ENCODE measurements around the gene UBAC2. TPM values are rescaled to one million over a fixed set of nuclear protein-coding genes. Genes with fewer than 3 reads are reported as not detected.
A peak's percentile ranks its signal among the peaks of the same experiment; 100 is the strongest.

UBAC2 gene
- total RNA-seq, 1 experiment from 2014 or later, result 80.3 TPM

GRCh38 chr13:99197117-99197651, 3.5 kb upstream of the UBAC2 start:
- TF ChIP-seq EZH2 (IDR thresholded peaks at IDR 0.05; ENCODE audit: low read depth), result no peak
- TF ChIP-seq, protein P1, sequence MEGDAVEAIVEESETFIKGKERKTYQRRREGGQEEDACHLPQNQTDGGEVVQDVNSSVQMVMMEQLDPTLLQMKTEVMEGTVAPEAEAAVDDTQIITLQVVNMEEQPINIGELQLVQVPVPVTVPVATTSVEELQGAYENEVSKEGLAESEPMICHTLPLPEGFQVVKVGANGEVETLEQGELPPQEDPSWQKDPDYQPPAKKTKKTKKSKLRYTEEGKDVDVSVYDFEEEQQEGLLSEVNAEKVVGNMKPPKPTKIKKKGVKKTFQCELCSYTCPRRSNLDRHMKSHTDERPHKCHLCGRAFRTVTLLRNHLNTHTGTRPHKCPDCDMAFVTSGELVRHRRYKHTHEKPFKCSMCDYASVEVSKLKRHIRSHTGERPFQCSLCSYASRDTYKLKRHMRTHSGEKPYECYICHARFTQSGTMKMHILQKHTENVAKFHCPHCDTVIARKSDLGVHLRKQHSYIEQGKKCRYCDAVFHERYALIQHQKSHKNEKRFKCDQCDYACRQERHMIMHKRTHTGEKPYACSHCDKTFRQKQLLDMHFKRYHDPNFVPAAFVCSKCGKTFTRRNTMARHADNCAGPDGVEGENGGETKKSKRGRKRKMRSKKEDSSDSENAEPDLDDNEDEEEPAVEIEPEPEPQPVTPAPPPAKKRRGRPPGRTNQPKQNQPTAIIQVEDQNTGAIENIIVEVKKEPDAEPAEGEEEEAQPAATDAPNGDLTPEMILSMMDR (conservative IDR thresholded peaks at IDR 0.05), result no peak
- Histone ChIP-seq H3K27ac (peak overlapping the region; percentile 99), H3K9me3 (ENCODE audit: insufficient read depth, low read depth) (no peaks in the 10 kb centered on the region), H4K20me1 (ENCODE audit: insufficient read depth) (peaks cover 3% of the 10 kb centered on the region; the same call in 1 of the 2 replicates), H3K36me3 (ENCODE audit: low read depth) (no peaks in the 10 kb centered on the region), H3K27me3 (ENCODE audit: insufficient read depth, low read depth) (no peaks in the 10 kb centered on the region), H3K9me2 (ENCODE audit: insufficient read depth) (no peaks in the 10 kb centered on the region), H3K79me2 (ENCODE audit: low read depth) (peaks cover 39% of the 10 kb centered on the region), H3K4me1 (replicated peaks; ENCODE audit: insufficient read depth) (peaks cover 62% of the 10 kb centered on the region), H3K4me2 (peak overlapping the region; percentile 93), H3F3A (ENCODE audit: insufficient read depth, low read depth) (peaks cover 75% of the 10 kb centered on the region), H3K4me3 (peak overlapping the region; percentile 99; the same call in 1 of the 2 replicates), H2AFZ (no peak overlapping the region)
- peak; percentile 56 to 89 for DNase-seq
- no TSS peak for BruUV-seq (replicated peaks)
- ChIA-PET POLR2A (ENCODE audit: unreplicated experiment) (no interaction called here), CTCF (no interaction called here)
- intact Hi-C loops (cut with micrococcal nuclease; ENCODE audit: unreplicated experiment), result loop anchor here (1.0 to 2.0 kb wide), 2 partner anchors 20 to 46 kb away; no protein-coding TSS in a partner anchor

GRCh38 chr13:99199541-99200431, 868 bp upstream of the UBAC2 start:
- peaks cover 27% of the 10 kb centered on the region for H4K20me1 ChIP-seq (ENCODE audit: insufficient read depth)
- intact Hi-C loops (cut with micrococcal nuclease; ENCODE audit: unreplicated experiment), result loop anchor here (2.0 kb wide), 2 partner anchors 113 to 153 kb away; no protein-coding TSS in a partner anchor
- peak overlapping the region; percentile 99 for H3K4me3 ChIP-seq
- H3K4me1 ChIP-seq (replicated peaks; ENCODE audit: insufficient read depth), result peaks cover 65% of the 10 kb centered on the region
- no peaks in the 10 kb centered on the region for H3K27me3 ChIP-seq (ENCODE audit: insufficient read depth, low read depth)
- peak overlapping the region; percentile 93 for H3K4me2 ChIP-seq
- CTCF ChIA-PET, result no interaction called here
- peaks cover 65% of the 10 kb centered on the region for H3K79me2 ChIP-seq (ENCODE audit: low read depth)
- H3K9me3 ChIP-seq (ENCODE audit: insufficient read depth, low read depth), result no peaks in the 10 kb centered on the region
- POLR2A ChIA-PET (ENCODE audit: unreplicated experiment), result interaction anchor here (0.6 to 0.7 kb wide), 2 partner anchors 41 to 198 kb away, joined by 3 to 6 read pairs; no protein-coding TSS in a partner anchor
- peak overlapping the region; percentile 99 for H3K27ac ChIP-seq
- TF ChIP-seq, protein P1 (conservative IDR thresholded peaks at IDR 0.05), result no peak
- no peak for TF ChIP-seq EZH2 (IDR thresholded peaks at IDR 0.05; ENCODE audit: low read depth)
- peaks cover 69% of the 10 kb centered on the region for H3F3A ChIP-seq (ENCODE audit: insufficient read depth, low read depth)
- H3K9me2 ChIP-seq (ENCODE audit: insufficient read depth), result no peaks in the 10 kb centered on the region
- DNase-seq, result no peak
- BruUV-seq (replicated peaks), result TSS peak; percentile 83
- H3K36me3 ChIP-seq (ENCODE audit: low read depth), result peaks cover 6% of the 10 kb centered on the region
- peak overlapping the region; percentile 86 for H2AFZ ChIP-seq

- no TSS peak for BruUV-seq (replicated peaks)
- no peak overlapping the region for H3K4me3 ChIP-seq
- TF ChIP-seq, protein P1 (conservative IDR thresholded peaks at IDR 0.05), result no peak
- TF ChIP-seq EZH2 (IDR thresholded peaks at IDR 0.05; ENCODE audit: low read depth), result no peak
- H3K36me3 ChIP-seq (ENCODE audit: low read depth), result peaks cover 11% of the 10 kb centered on the region
- no peak for DNase-seq
- H3K9me2 ChIP-seq (ENCODE audit: insufficient read depth), result no peaks in the 10 kb centered on the region
- H3K9me3 ChIP-seq (ENCODE audit: insufficient read depth, low read depth), result no peaks in the 10 kb centered on the region
- peaks cover 25% of the 10 kb centered on the region for H3K4me1 ChIP-seq (replicated peaks; ENCODE audit: insufficient read depth)
- H3K27me3 ChIP-seq (ENCODE audit: insufficient read depth, low read depth), result no peaks in the 10 kb centered on the region
- no peak overlapping the region for H3K4me2 ChIP-seq
- CTCF ChIA-PET, result no interaction called here
- intact Hi-C loops (cut with micrococcal nuclease; ENCODE audit: unreplicated experiment), result no loop called here
- POLR2A ChIA-PET (ENCODE audit: unreplicated experiment), result interaction anchor here (0.6 kb wide), 1 partner anchor 725 kb away, joined by 11 read pairs; no protein-coding TSS in a partner anchor
- peaks cover 67% of the 10 kb centered on the region for H4K20me1 ChIP-seq (ENCODE audit: insufficient read depth)
- peaks cover 97% of the 10 kb centered on the region for H3K79me2 ChIP-seq (ENCODE audit: low read depth)
- peaks cover 34% of the 10 kb centered on the region for H3F3A ChIP-seq (ENCODE audit: insufficient read depth, low read depth)
- no peak overlapping the region for H2AFZ ChIP-seq
- H3K27ac ChIP-seq, result no peak overlapping the region
Measured at GRCh38 chr13:99203601-99204579, 3.2 kb downstream of the UBAC2 start.

All from PC-9 (cell line).